H9 (cell line): ENCODE data around the gene ASCC2. TPM values are rescaled to one million over a fixed set of nuclear protein-coding genes. Genes with fewer than 3 reads are reported as not detected.

Experiments
- DNase-seq: peaks from one replicate; pipeline ENCODE4 v3.0.0-alpha.2; 2017
- H2AFZ ChIP-seq: one replicate; pipeline ENCODE4 v1.6.1; 2013; ENCODE audit warnings: mild to moderate bottlenecking, low read length, control low read depth, moderate library complexity
- H2AK5ac ChIP-seq: 2 replicates; pipeline ENCODE4 v1.6.1; 2013; ENCODE audit warnings: low read length, control low read depth, mixed read lengths; ENCODE audit not compliant: insufficient read length
- H2BK120ac ChIP-seq: one replicate; pipeline ENCODE4 v1.6.1; 2013; ENCODE audit warnings: low read depth, mild to moderate bottlenecking, low read length, control low read depth, inconsistent platforms; ENCODE audit not compliant: poor library complexity, severe bottlenecking
- H2BK12ac ChIP-seq: 2 replicates; pipeline ENCODE4 v1.6.1; 2013; ENCODE audit warnings: low read length, control low read depth, mixed read lengths, low read depth; ENCODE audit not compliant: insufficient read length
- H2BK15ac ChIP-seq: 2 replicates; pipeline ENCODE4 v1.6.1; 2013; ENCODE audit warnings: low read depth, low read length, control low read depth
- H2BK20ac ChIP-seq: one replicate; pipeline ENCODE4 v1.6.1; 2013; ENCODE audit warnings: low read depth, mild to moderate bottlenecking, low read length, control low read depth, inconsistent platforms; ENCODE audit not compliant: poor library complexity, severe bottlenecking
- H2BK5ac ChIP-seq: 2 replicates; pipeline ENCODE4 v1.6.1; 2013; ENCODE audit warnings: low read length, control low read depth, mixed read lengths; ENCODE audit not compliant: insufficient read length
- H3K14ac ChIP-seq: 2 replicates; pipeline ENCODE4 v1.6.1; 2013; ENCODE audit warnings: low read length, control low read depth; ENCODE audit not compliant: insufficient read depth
- H3K18ac ChIP-seq: 2 replicates; pipeline ENCODE4 v1.6.1; 2013; ENCODE audit warnings: low read depth, mild to moderate bottlenecking, mixed read lengths, low read length, control low read depth; ENCODE audit not compliant: insufficient read length
- H3K23ac ChIP-seq: 2 replicates; pipeline ENCODE4 v1.6.1; 2013; ENCODE audit warnings: low read length, control low read depth, mixed read lengths, low read depth; ENCODE audit not compliant: insufficient read length
- H3K23me2 ChIP-seq: 2 replicates; pipeline ENCODE4 v1.6.1; 2013; ENCODE audit warnings: low read depth, mild to moderate bottlenecking, mixed read lengths, low read length, control low read depth; ENCODE audit not compliant: insufficient read length, poor library complexity, severe bottlenecking
- H3K27ac ChIP-seq: 2 replicates; pipeline ENCODE4 v1.5.1; 2013; ENCODE audit warnings: low read length, control low read depth, mixed read lengths, low read depth; ENCODE audit not compliant: insufficient read length
- H3K27me3 ChIP-seq: 2 replicates; pipeline ENCODE4 v1.6.1; 2013; ENCODE audit warnings: low read length, control low read depth, inconsistent platforms; ENCODE audit not compliant: insufficient read depth
- H3K4ac ChIP-seq: 2 replicates; pipeline ENCODE4 v1.6.1; 2013; ENCODE audit warnings: low read depth, mild to moderate bottlenecking, control low read depth, inconsistent platforms, low read length, moderate library complexity
- H3K4me1 ChIP-seq: 2 replicates; pipeline ENCODE4 v1.6.1; 2013; ENCODE audit warnings: low read length, control low read depth, inconsistent platforms; ENCODE audit not compliant: insufficient read depth
- H3K4me2 ChIP-seq: 2 replicates; pipeline ENCODE4 v1.6.1; 2013; ENCODE audit warnings: low read length, control low read depth, mixed read lengths; ENCODE audit not compliant: insufficient read length, insufficient read depth
- H3K56ac ChIP-seq: 2 replicates; pipeline ENCODE4 v1.6.1; 2013; ENCODE audit warnings: low read depth, mild to moderate bottlenecking, mixed read lengths, low read length, control low read depth; ENCODE audit not compliant: insufficient read length
- H3K79me1 ChIP-seq: 2 replicates; pipeline ENCODE4 v1.6.1; 2013; ENCODE audit warnings: low read depth, mild to moderate bottlenecking, moderate library complexity, low read length, control low read depth, inconsistent platforms; ENCODE audit not compliant: insufficient read depth, poor library complexity, severe bottlenecking
- H3K79me2 ChIP-seq: 2 replicates; pipeline ENCODE4 v1.6.1; 2013; ENCODE audit warnings: low read length, control low read depth, inconsistent platforms; ENCODE audit not compliant: insufficient read depth
- H3K9ac ChIP-seq: 2 replicates; pipeline ENCODE4 v1.6.1; 2013; ENCODE audit warnings: low read length, control low read depth, mixed read lengths; ENCODE audit not compliant: insufficient read length; ENCODE audit errors: extremely low read depth
- H3K9me3 ChIP-seq: one replicate; pipeline ENCODE4 v1.6.1; 2013; ENCODE audit warnings: low read depth, low read length, inconsistent platforms; ENCODE audit not compliant: control insufficient read depth
- H3T11ph ChIP-seq: one replicate; pipeline ENCODE4 v1.6.1; 2013; ENCODE audit warnings: mild to moderate bottlenecking, low read length, control low read depth, inconsistent platforms
- H4K20me1 ChIP-seq: one replicate; pipeline ENCODE4 v1.6.1; 2013; ENCODE audit not compliant: control insufficient read depth, insufficient read length, insufficient read depth
- H4K5ac ChIP-seq: 2 replicates; pipeline ENCODE4 v1.6.1; 2013; ENCODE audit warnings: low read depth, mild to moderate bottlenecking, mixed read lengths, low read length, control low read depth; ENCODE audit not compliant: insufficient read length
- H4K8ac ChIP-seq: replicated peaks from 2 replicates; pipeline ENCODE4 v1.6.1; 2013; ENCODE audit warnings: low read length, control low read depth, mixed read lengths, low read depth; ENCODE audit not compliant: insufficient read length
- H4K91ac ChIP-seq: 2 replicates; pipeline ENCODE4 v1.6.1; 2013; ENCODE audit warnings: low read depth, mild to moderate bottlenecking, moderate library complexity, mixed read lengths, low read length, control low read depth; ENCODE audit not compliant: insufficient read length
- H3K27ac Mint-ChIP-seq, 3 experiments: 2 replicates in 2 of 3; 3 replicates in 1 of 3; pipeline ENCODE4 v1.8.0; 2020 to 2021; ENCODE audit warnings: mixed read lengths in 3 of 3, mild to moderate bottlenecking in 1 of 3, moderate library complexity in 1 of 3
- H3K27me3 Mint-ChIP-seq: 2 replicates; pipeline ENCODE4 v1.8.0; 2021; ENCODE audit warnings: low read depth, mild to moderate bottlenecking, moderate library complexity, mixed read lengths
- H3K36me3 Mint-ChIP-seq, 3 experiments: 2 replicates in 2 of 3; 3 replicates in 1 of 3; pipeline ENCODE4 v1.8.0; 2020 to 2021; ENCODE audit warnings: low read depth in 3 of 3, mixed read lengths in 3 of 3; ENCODE audit not compliant: insufficient read depth in 1 of 3
- H3K4me1 Mint-ChIP-seq, 2 experiments: 2 replicates each; pipeline ENCODE4 v1.8.0; 2020; ENCODE audit warnings: mixed read lengths in 2 of 2
- H3K4me3 Mint-ChIP-seq, 2 experiments: 2 replicates in 1 of 2; 3 replicates in 1 of 2; pipeline ENCODE4 v1.8.0; 2020 to 2021; ENCODE audit warnings: mild to moderate bottlenecking in 2 of 2, mixed read lengths in 2 of 2, moderate library complexity in 1 of 2
- H3K9me3 Mint-ChIP-seq, 2 experiments: 2 replicates in 1 of 2; 3 replicates in 1 of 2; pipeline ENCODE4 v1.8.0; 2020; ENCODE audit warnings: mild to moderate bottlenecking in 2 of 2, mixed read lengths in 2 of 2, moderate library complexity in 1 of 2
- CTCF ChIP-seq: fragments of 200-600 bp; sonication (generic); conservative IDR thresholded peaks from 3 replicates; pipeline ENCODE4 v1.8.0; 2021; ENCODE audit warnings: antibody characterized with exemption, mild to moderate bottlenecking
- WGBS: extraction: QIAGEN DNeasy Blood & Tissue Kit; methylation state at CpG from one replicate; pipeline ENCODE4 v1.1.7; 2013; ENCODE audit warnings: missing lambda C conversion rate, low lambda C conversion rate, mixed read lengths; ENCODE audit not compliant: insufficient read length; ENCODE audit errors: extremely low coverage; 5-methylcytosine and 5-hydroxymethylcytosine counted together
- total RNA-seq: library from RNA; stranded (reverse); gene quantifications from 2 replicates; pipeline ENCODE4 v1.2.1, GENCODE V29; 2021

Gene ASCC2
- total RNA-seq, 1 experiment from 2014 or later: 48.2 TPM

- Histone ChIP-seq H3K56ac (no peak overlapping the region), H3K4me2 (no peak overlapping the region), H3K14ac (no peak overlapping the region), H2BK20ac (no peak overlapping the region), H3K4ac (no peak overlapping the region), H2BK120ac (no peak overlapping the region), H4K8ac (no peak overlapping the region), H3K18ac (no peak overlapping the region), H3K4me1 (no peaks in the 10 kb centered on the region), H2BK15ac (no peak overlapping the region), H2BK5ac (no peak overlapping the region), H4K20me1 (no peaks in the 10 kb centered on the region), H3K27me3 (no peaks in the 10 kb centered on the region), H2BK12ac (no peak overlapping the region), H3K79me2 (no peaks in the 10 kb centered on the region), H3K9ac (no peak overlapping the region), H3T11ph (no peak overlapping the region), H4K5ac (no peak overlapping the region), H3K27ac (no peak overlapping the region), H3K23ac (no peak overlapping the region), H3K9me3 (no peaks in the 10 kb centered on the region), H2AK5ac (no peak overlapping the region), H4K91ac (no peak overlapping the region), H3K79me1 (no peaks in the 10 kb centered on the region), H3K23me2 (no peaks in the 10 kb centered on the region), H2AFZ (no peak overlapping the region)
- Mint-ChIP-seq H3K36me3 (peaks cover 12 to 70% (median 57%) of the 10 kb centered on the region in 3 experiments; a peak in 6 of 7 replicates), H3K9me3 (no peaks in the 10 kb centered on the region), H3K27ac (0 out of 7 replicates have a peak overlapping the region, but pooled peaks of 2 of the 3 experiments have one; percentile 20 to 34), H3K27me3 (peaks cover 2% of the 10 kb centered on the region; the same call in 1 of the 2 replicates), H3K4me3 (no peak overlapping the region), H3K4me1 (peaks cover 0 to 10% of the 10 kb centered on the region in 2 experiments; a peak in 2 of 4 replicates)
- DNase-seq: no peak
- TF ChIP-seq CTCF: no peak
- WGBS: no CpG with 5 or more reads among the region's 7 CpGs
These were observed 17.1 kb downstream of the ASCC2 start for GRCh38 chr22:29820961-29821290.
